Transverse colon (tissue), 4 donors: ENCODE data around the gene WDR64. TPM values are rescaled to one million over a fixed set of nuclear protein-coding genes. Genes with fewer than 3 reads are reported as not detected.

ENCODE experiments used
- DNase-seq: peaks from one replicate; pipeline ENCODE4 v3.0.0-alpha.2; 2019
- H3K27ac ChIP-seq, 4 donors: fragments of 200-600 bp; sonication (generic); 2 replicates each; pipeline ENCODE4 v1.5.1; 2016 to 2018; ENCODE audit warnings: inconsistent platforms in 4 of 4
- H3K27me3 ChIP-seq: fragments of 200-600 bp; sonication (generic); 2 replicates; pipeline ENCODE4 v1.5.1; 2017; ENCODE audit warnings: inconsistent platforms
- H3K36me3 ChIP-seq, 4 donors: fragments of 200-600 bp; sonication (generic); 2 replicates each; pipeline ENCODE4 v1.5.1; 2017 to 2019; ENCODE audit warnings: inconsistent platforms in 4 of 4
- H3K4me1 ChIP-seq, 4 donors: fragments of 200-600 bp; sonication (generic); 2 replicates each; pipeline ENCODE4 v1.5.1; 2017 to 2020; ENCODE audit warnings: inconsistent platforms in 4 of 4
- H3K4me3 ChIP-seq, 4 donors: fragments of 200-600 bp; sonication (generic); 1 replicate in 1 of 4; 2 replicates in 3 of 4; pipeline versions ENCODE4 v1.5.1 to v1.6.1; 2017 to 2019; ENCODE audit warnings: inconsistent platforms in 4 of 4
- H3K9me3 ChIP-seq, 2 donors: fragments of 200-600 bp; sonication (generic); 2 replicates each; pipeline ENCODE4 v1.5.1; 2017 to 2019; ENCODE audit warnings: inconsistent platforms in 2 of 2
- CTCF ChIP-seq, 5 experiments: fragments of 200-600 bp in 3 of 5; fragments of 450-650 bp in 2 of 5; sonication (generic) in 3 of 5; IDR thresholded peaks; 1 replicate in 2 of 5; 2 replicates in 3 of 5; pipeline ENCODE4 v1.5.1; 2016 to 2017; ENCODE audit warnings: antibody characterized with exemption in 5 of 5, inconsistent platforms in 3 of 5, mild to moderate bottlenecking in 2 of 5, moderate library complexity in 1 of 5
- EP300 ChIP-seq: sonication (generic); formaldehyde crosslinking; IDR thresholded peaks from one replicate; pipeline ENCODE4 v1.6.1; 2017; ENCODE audit warnings: antibody characterized with exemption, low read depth
- POLR2A ChIP-seq: fragments of 450-650 bp; IDR thresholded peaks from one replicate; pipeline ENCODE4 v1.6.1; 2016; ENCODE audit warnings: antibody characterized with exemption, mild to moderate bottlenecking, moderate library complexity
- POLR2AphosphoS5 ChIP-seq, 3 donors: sonication (generic); formaldehyde crosslinking; IDR thresholded peaks; one replicate each; pipeline ENCODE4 v1.6.1; 2016; ENCODE audit warnings: antibody characterized with exemption in 3 of 3
- WGBS, 2 donors: methylation state at CpG; one replicate each; pipeline ENCODE4 v1.1.5; 2018; ENCODE audit warnings: low coverage in 1 of 2; 5-methylcytosine and 5-hydroxymethylcytosine counted together
- in situ Hi-C, 4 donors: fragments of 200-750 bp; cut with MboI; loops; one replicate each; pipeline versions ENCODE4 v1.15.0 to v1.15.1; 2017; ENCODE audit warnings: low sequenced_read_pairs in 3 of 4, low pct_ligation_motif_present in 1 of 4, low pct_unique_long_range_greater_than_20kb in 1 of 4
- intact Hi-C: fragments of 100-400 bp; cut with DNase I; formaldehyde crosslinking; loops from one replicate; pipeline ENCODE4 v1.15.1; 2023; ENCODE audit warnings: low total_unique reads
- total RNA-seq, 4 donors: library from RNA; depleted of rRNA; stranded (reverse); fragments of >200 nt; gene quantifications; one replicate each; pipeline ENCODE4 v1.1.0, GENCODE V29; 2016

Gene WDR64
- total RNA-seq, 4 donors from 2014 or later: not detected

- 80 to 92% methylated on average over 4 to 6 of the region's 6 CpGs for WGBS, 2 donors
- H3K36me3 ChIP-seq: no peaks in the 10 kb centered on the region
- no peaks in the 10 kb centered on the region for H3K9me3 ChIP-seq
- no peak overlapping the region for H3K4me3 ChIP-seq
- in situ Hi-C loops: no loop called here
- no peak overlapping the region for H3K27ac ChIP-seq
- intact Hi-C loops: no loop called here
- no peak for DNase-seq
- no peaks in the 10 kb centered on the region for H3K27me3 ChIP-seq
- TF ChIP-seq CTCF (IDR thresholded peaks at IDR 0.05) (no peak), POLR2A (no peak), EP300 (no peak), POLR2AphosphoS5 (IDR thresholded peaks at IDR 0.05) (no peak)
- H3K4me1 ChIP-seq: no peaks in the 10 kb centered on the region
These were observed 44.2 kb downstream of the WDR64 start for GRCh38 chr1:241696172-241696814.

- Histone ChIP-seq H3K27ac (no peak overlapping the region), H3K9me3 (no peaks in the 10 kb centered on the region), H3K4me3 (no peak overlapping the region), H3K27me3 (no peaks in the 10 kb centered on the region), H3K36me3 (no peaks in the 10 kb centered on the region), H3K4me1 (no peaks in the 10 kb centered on the region)
- no peak for DNase-seq
- in situ Hi-C loops: no loop called here
- intact Hi-C loops: no loop called here
- 89 to 95% methylated on average over 4 of the region's 4 CpGs for WGBS, 2 donors
- no peak for TF ChIP-seq EP300
- TF ChIP-seq CTCF (IDR thresholded peaks at IDR 0.05): no peak
- no peak for TF ChIP-seq POLR2AphosphoS5 (IDR thresholded peaks at IDR 0.05)
- TF ChIP-seq POLR2A: no peak
These were observed 44.9 kb downstream of the WDR64 start for GRCh38 chr1:241696815-241697639.

GRCh38 chr1:241697640-241698018, 45.5 kb downstream of the WDR64 start:
- 95 to 100% methylated on average over 1 to 2 of the region's 2 CpGs for WGBS, 2 donors
- in situ Hi-C loops (no loop called here), intact Hi-C loops (no loop called here)
- TF ChIP-seq CTCF (IDR thresholded peaks at IDR 0.05) (no peak), EP300 (no peak), POLR2AphosphoS5 (IDR thresholded peaks at IDR 0.05) (no peak), POLR2A (no peak)
- DNase-seq: no peak
- Histone ChIP-seq H3K36me3 (no peaks in the 10 kb centered on the region), H3K27me3 (no peaks in the 10 kb centered on the region), H3K27ac (no peak overlapping the region), H3K4me1 (no peaks in the 10 kb centered on the region), H3K9me3 (no peaks in the 10 kb centered on the region), H3K4me3 (no peak overlapping the region)

GRCh38 chr1:241698177-241698576, 46.1 kb downstream of the WDR64 start:
- no peak for TF ChIP-seq EP300
- TF ChIP-seq CTCF (IDR thresholded peaks at IDR 0.05): no peak
- TF ChIP-seq POLR2A: no peak
- TF ChIP-seq POLR2AphosphoS5 (IDR thresholded peaks at IDR 0.05): no peak
- intact Hi-C loops: no loop called here
- H3K4me1 ChIP-seq: no peaks in the 10 kb centered on the region
- H3K36me3 ChIP-seq: no peaks in the 10 kb centered on the region
- 70 to 76% methylated on average over 2 of the region's 2 CpGs for WGBS, 2 donors
- H3K4me3 ChIP-seq: no peak overlapping the region
- no peaks in the 10 kb centered on the region for H3K27me3 ChIP-seq
- H3K9me3 ChIP-seq: no peaks in the 10 kb centered on the region
- H3K27ac ChIP-seq: no peak overlapping the region
- no peak for DNase-seq
- in situ Hi-C loops: no loop called here
